ENCODE measurements around the gene CACNB3.

DNA sequence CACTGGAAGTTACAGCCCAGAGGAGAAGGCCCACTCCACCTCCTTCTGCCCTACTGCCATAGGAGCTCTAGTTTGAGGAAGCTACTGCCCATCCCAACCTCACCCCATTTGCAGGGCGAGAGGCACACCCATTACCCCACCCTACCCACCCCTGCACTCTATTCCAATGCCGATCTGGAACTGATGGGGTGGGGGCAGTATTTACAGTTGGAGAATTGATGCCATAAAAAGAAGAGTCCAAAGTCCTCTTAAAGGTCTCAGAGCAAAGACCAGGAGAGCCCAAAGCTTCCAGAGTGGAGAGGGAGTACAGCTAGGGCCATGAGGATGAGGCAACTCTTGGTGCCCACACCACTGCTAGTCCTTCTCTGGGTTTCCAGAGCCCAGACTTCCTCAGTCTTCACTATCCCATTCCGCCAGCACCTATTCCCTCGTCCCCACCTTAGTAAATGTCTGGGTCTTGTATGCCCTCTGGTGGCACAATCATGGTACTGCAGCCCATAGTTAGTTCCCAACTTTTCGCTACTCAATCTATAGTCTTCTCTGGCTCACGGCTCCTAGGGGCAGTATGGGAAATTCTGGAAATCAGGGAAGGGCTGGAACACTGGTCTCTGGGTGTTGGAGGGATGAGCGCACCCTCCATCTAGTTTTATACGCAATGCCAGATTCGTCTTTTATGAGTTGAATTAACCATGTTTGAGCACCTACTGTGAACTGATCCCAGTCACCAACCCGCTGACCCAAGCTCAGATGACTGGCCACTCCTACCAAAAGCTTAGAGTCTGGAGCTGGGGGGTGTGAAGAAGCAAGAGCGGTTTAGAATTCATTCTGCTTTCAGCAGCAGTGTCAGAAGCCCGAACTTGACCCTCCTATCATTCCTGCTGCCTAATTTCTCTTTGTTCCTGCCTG is 22.5 kb upstream of the CACNB3 start:
- TF ChIP-seq, protein P1, sequence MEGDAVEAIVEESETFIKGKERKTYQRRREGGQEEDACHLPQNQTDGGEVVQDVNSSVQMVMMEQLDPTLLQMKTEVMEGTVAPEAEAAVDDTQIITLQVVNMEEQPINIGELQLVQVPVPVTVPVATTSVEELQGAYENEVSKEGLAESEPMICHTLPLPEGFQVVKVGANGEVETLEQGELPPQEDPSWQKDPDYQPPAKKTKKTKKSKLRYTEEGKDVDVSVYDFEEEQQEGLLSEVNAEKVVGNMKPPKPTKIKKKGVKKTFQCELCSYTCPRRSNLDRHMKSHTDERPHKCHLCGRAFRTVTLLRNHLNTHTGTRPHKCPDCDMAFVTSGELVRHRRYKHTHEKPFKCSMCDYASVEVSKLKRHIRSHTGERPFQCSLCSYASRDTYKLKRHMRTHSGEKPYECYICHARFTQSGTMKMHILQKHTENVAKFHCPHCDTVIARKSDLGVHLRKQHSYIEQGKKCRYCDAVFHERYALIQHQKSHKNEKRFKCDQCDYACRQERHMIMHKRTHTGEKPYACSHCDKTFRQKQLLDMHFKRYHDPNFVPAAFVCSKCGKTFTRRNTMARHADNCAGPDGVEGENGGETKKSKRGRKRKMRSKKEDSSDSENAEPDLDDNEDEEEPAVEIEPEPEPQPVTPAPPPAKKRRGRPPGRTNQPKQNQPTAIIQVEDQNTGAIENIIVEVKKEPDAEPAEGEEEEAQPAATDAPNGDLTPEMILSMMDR (IDR thresholded peaks at IDR 0.05), result peak; percentile 93 to 98 (median 96)
- TF ChIP-seq POLR2AphosphoS5 (IDR thresholded peaks at IDR 0.05), result peak; percentile 71

Data from prostate gland (tissue), 2 donors.